ENCODE results near the gene SPINK7. TPM values are rescaled to one million over a fixed set of nuclear protein-coding genes. Genes with fewer than 3 reads are reported as not detected.
A peak's percentile ranks its signal among the peaks of the same experiment; 100 is the strongest.
"Not testable (repeated sequence)": the region's sequence is repeated elsewhere in the genome, so short reads cannot be mapped to it uniquely, and the experiment has no call there.

Gene SPINK7
- total and polyA plus RNA-seq, 8 donors = 0.54 to 0.83 (median 0.64) TPM; not detected in 2

GRCh38 chr5:148311484-148311883, 739 bp upstream of the SPINK7 start:
- DNase-seq (no peak), ATAC-seq (no peak)
- intact Hi-C loops (cut with DNase I) = no loop called here
- H3K4me1 ChIP-seq = no peaks in the 10 kb centered on the region
- peaks cover 0 to 6% of the 10 kb centered on the region in 2 donors for H3K9me3 ChIP-seq
- H3K36me3 ChIP-seq = no peaks in the 10 kb centered on the region
- no peak overlapping the region for H3K27ac ChIP-seq
- H3K4me3 ChIP-seq = no peak overlapping the region
- no peak for TF ChIP-seq CTCF (IDR thresholded peaks at IDR 0.05)
- H3K27me3 ChIP-seq = no peaks in the 10 kb centered on the region

GRCh38 chr5:148314187-148314586, 2.0 kb downstream of the SPINK7 start:
- ATAC-seq (peak; percentile 52), DNase-seq (no peak)
- intact Hi-C loops (cut with DNase I) = no loop called here
- no peak for TF ChIP-seq CTCF (IDR thresholded peaks at IDR 0.05)
- Histone ChIP-seq H3K27me3 (no peaks in the 10 kb centered on the region), H3K9me3 (peaks cover 0 to 4% of the 10 kb centered on the region in 2 donors), H3K27ac (no peak overlapping the region), H3K4me3 (no peak overlapping the region), H3K4me1 (no peaks in the 10 kb centered on the region), H3K36me3 (no peaks in the 10 kb centered on the region)

GRCh38 chr5:148314731-148315130, 2.5 kb downstream of the SPINK7 start:
- Histone ChIP-seq H3K36me3 (no peaks in the 10 kb centered on the region), H3K9me3 (no peaks in the 10 kb centered on the region), H3K27ac (no peak overlapping the region), H3K4me3 (no peak overlapping the region), H3K27me3 (no peaks in the 10 kb centered on the region), H3K4me1 (no peaks in the 10 kb centered on the region)
- TF ChIP-seq CTCF (IDR thresholded peaks at IDR 0.05) = no peak
- ATAC-seq (no peak), DNase-seq (no peak)
- intact Hi-C loops (cut with DNase I) = no loop called here

- H3K27me3 ChIP-seq; H3K4me1 ChIP-seq; intact Hi-C loops (cut with DNase I); H3K36me3 ChIP-seq; H3K27ac ChIP-seq; ATAC-seq; H3K9me3 ChIP-seq: not testable (repeated sequence)
- DNase-seq = peak in 3 of 4 donors; percentile 6 to 52 (median 33)
- peak overlapping the region; percentile 19 to 28 for H3K4me3 ChIP-seq
These were observed 8.1 kb downstream of the SPINK7 start for GRCh38 chr5:148320011-148320963.

GRCh38 chr5:148333262-148333849, 21.1 kb downstream of the SPINK7 start:
- no peaks in the 10 kb centered on the region for H3K4me1 ChIP-seq
- TF ChIP-seq CTCF (IDR thresholded peaks at IDR 0.05) = no peak
- ATAC-seq (no peak), DNase-seq (no peak)
- peaks cover 0 to 8% of the 10 kb centered on the region in 2 donors for H3K9me3 ChIP-seq
- no peak overlapping the region for H3K4me3 ChIP-seq
- no peak overlapping the region for H3K27ac ChIP-seq
- H3K27me3 ChIP-seq = no peaks in the 10 kb centered on the region
- intact Hi-C loops (cut with DNase I) = no loop called here
- H3K36me3 ChIP-seq = no peaks in the 10 kb centered on the region
